ENCODE measurements around the gene CYP19A1.

CYP19A1 gene

GRCh38 chr15:51371266-51371665 lies 32.9 kb upstream of the CYP19A1 start:
- no peak for DNase-seq (ENCODE audit: low read depth)
- TF ChIP-seq CTCF (conservative IDR thresholded peaks at IDR 0.05; ENCODE audit: low read depth, low read length): no peak
- no peak overlapping the region for H3K4me3 ChIP-seq (ENCODE audit: low read depth, low read length)

GRCh38 chr15:51369451-51369761 lies 31.0 kb upstream of the CYP19A1 start:
- no peak for DNase-seq (ENCODE audit: low read depth)
- no peak overlapping the region for H3K4me3 ChIP-seq (ENCODE audit: low read depth, low read length)
- no peak for TF ChIP-seq CTCF (conservative IDR thresholded peaks at IDR 0.05; ENCODE audit: low read depth, low read length)

GRCh38 chr15:51368751-51369450 lies 30.5 kb upstream of the CYP19A1 start:
- DNase-seq (ENCODE audit: low read depth): peak; percentile 70
- no peak for TF ChIP-seq CTCF (conservative IDR thresholded peaks at IDR 0.05; ENCODE audit: low read depth, low read length)
- no peak overlapping the region for H3K4me3 ChIP-seq (ENCODE audit: low read depth, low read length)

GRCh38 chr15:51368307-51368706 lies 29.9 kb upstream of the CYP19A1 start:
- no peak overlapping the region for H3K4me3 ChIP-seq (ENCODE audit: low read depth, low read length)
- DNase-seq (ENCODE audit: low read depth): no peak
- TF ChIP-seq CTCF (conservative IDR thresholded peaks at IDR 0.05; ENCODE audit: low read depth, low read length): no peak

- no peak for TF ChIP-seq CTCF (conservative IDR thresholded peaks at IDR 0.05; ENCODE audit: low read depth, low read length)
Measured at GRCh38 chr15:51367322-51367976, 29.1 kb upstream of the CYP19A1 start.

GRCh38 chr15:51366920-51367319 lies 28.5 kb upstream of the CYP19A1 start:
- no peak overlapping the region for H3K4me3 ChIP-seq (ENCODE audit: low read depth, low read length)
- TF ChIP-seq CTCF (conservative IDR thresholded peaks at IDR 0.05; ENCODE audit: low read depth, low read length): peak; percentile 23
- DNase-seq (ENCODE audit: low read depth): peak; percentile 80

More at GRCh38 chr15:51367322-51367976, 29.1 kb upstream of the CYP19A1 start:
- DNase-seq (ENCODE audit: low read depth): peak; percentile 13
- no peak overlapping the region for H3K4me3 ChIP-seq (ENCODE audit: low read depth, low read length)

- TF ChIP-seq CTCF (conservative IDR thresholded peaks at IDR 0.05; ENCODE audit: low read depth, low read length): no peak
- no peak for DNase-seq (ENCODE audit: low read depth)
- no peak overlapping the region for H3K4me3 ChIP-seq (ENCODE audit: low read depth, low read length)
Measured at GRCh38 chr15:51366071-51366470, 27.7 kb upstream of the CYP19A1 start.
